Tibial artery (tissue), 4 donors: ENCODE measurements around the gene AP2A1.

ENCODE experiments used
- DNase-seq, 2 donors: peaks; one replicate each; pipeline ENCODE4 v3.0.0-alpha.2; 2019
- H3K27ac ChIP-seq, 2 donors: fragments of 200-600 bp; sonication (generic) in 1 of 2; 1 replicate in 1 of 2; 2 replicates in 1 of 2; pipeline ENCODE4 v1.5.1; 2018 to 2019; ENCODE audit warnings: mild to moderate bottlenecking in 1 of 2
- H3K27me3 ChIP-seq, 2 donors: fragments of 200-600 bp; sonication (generic) in 1 of 2; one replicate each; pipeline versions ENCODE4 v1.5.1 to v1.6.0; 2016 to 2019
- H3K36me3 ChIP-seq, 3 donors: fragments of 200-600 bp; sonication (generic) in 2 of 3; one replicate each; pipeline ENCODE4 v1.5.1; 2016 to 2019; ENCODE audit warnings: mild to moderate bottlenecking in 2 of 3
- H3K4me1 ChIP-seq, 4 donors: fragments of 200-600 bp; sonication (generic) in 2 of 4; 1 replicate in 3 of 4; 2 replicates in 1 of 4; pipeline ENCODE4 v1.5.1; 2016 to 2019
- H3K4me3 ChIP-seq, 2 donors: fragments of 200-600 bp; sonication (generic) in 1 of 2; 1 replicate in 1 of 2; 2 replicates in 1 of 2; pipeline ENCODE4 v1.5.1; 2018 to 2019; ENCODE audit warnings: mild to moderate bottlenecking in 2 of 2
- H3K9me3 ChIP-seq, 3 donors: fragments of 200-600 bp; sonication (generic) in 1 of 3; one replicate each; pipeline ENCODE4 v1.5.1; 2016 to 2019
- CTCF ChIP-seq, 2 experiments: fragments of 200-600 bp in 1 of 2; fragments of 450-650 bp in 1 of 2; IDR thresholded peaks; one replicate each; pipeline ENCODE4 v1.5.1; 2017 to 2019; ENCODE audit warnings: antibody characterized with exemption in 2 of 2, mild to moderate bottlenecking in 1 of 2, moderate library complexity in 1 of 2
- intact Hi-C: fragments of 100-400 bp; cut with DNase I; formaldehyde crosslinking; loops from one replicate; pipeline ENCODE4 v1.15.0; 2023; ENCODE audit warnings: low total_unique reads

Gene AP2A1

GRCh38 chr19:49800771-49801170 is 34.0 kb downstream of the AP2A1 start:
- H3K4me1 ChIP-seq = peaks cover 0 to 17% (median 9%) of the 10 kb centered on the region in 4 donors
- TF ChIP-seq CTCF (IDR thresholded peaks at IDR 0.05) = no peak
- H3K9me3 ChIP-seq = no peaks in the 10 kb centered on the region
- H3K36me3 ChIP-seq = peaks cover 36 to 100% (median 66%) of the 10 kb centered on the region in 3 donors
- no peak overlapping the region for H3K27ac ChIP-seq
- intact Hi-C loops = no loop called here
- no peaks in the 10 kb centered on the region for H3K27me3 ChIP-seq
- H3K4me3 ChIP-seq = no peak overlapping the region
- DNase-seq = no peak

GRCh38 chr19:49801401-49801888 is 34.6 kb downstream of the AP2A1 start:
- Histone ChIP-seq H3K27me3 (no peaks in the 10 kb centered on the region), H3K27ac (no peak overlapping the region), H3K9me3 (no peaks in the 10 kb centered on the region), H3K4me1 (peaks cover 0 to 17% (median 9%) of the 10 kb centered on the region in 4 donors), H3K4me3 (peak overlapping the region in 1 of 2 donors; percentile 47), H3K36me3 (peaks cover 29 to 100% (median 65%) of the 10 kb centered on the region in 3 donors)
- intact Hi-C loops = no loop called here
- TF ChIP-seq CTCF (IDR thresholded peaks at IDR 0.05) = no peak
- DNase-seq = no peak

DNA sequence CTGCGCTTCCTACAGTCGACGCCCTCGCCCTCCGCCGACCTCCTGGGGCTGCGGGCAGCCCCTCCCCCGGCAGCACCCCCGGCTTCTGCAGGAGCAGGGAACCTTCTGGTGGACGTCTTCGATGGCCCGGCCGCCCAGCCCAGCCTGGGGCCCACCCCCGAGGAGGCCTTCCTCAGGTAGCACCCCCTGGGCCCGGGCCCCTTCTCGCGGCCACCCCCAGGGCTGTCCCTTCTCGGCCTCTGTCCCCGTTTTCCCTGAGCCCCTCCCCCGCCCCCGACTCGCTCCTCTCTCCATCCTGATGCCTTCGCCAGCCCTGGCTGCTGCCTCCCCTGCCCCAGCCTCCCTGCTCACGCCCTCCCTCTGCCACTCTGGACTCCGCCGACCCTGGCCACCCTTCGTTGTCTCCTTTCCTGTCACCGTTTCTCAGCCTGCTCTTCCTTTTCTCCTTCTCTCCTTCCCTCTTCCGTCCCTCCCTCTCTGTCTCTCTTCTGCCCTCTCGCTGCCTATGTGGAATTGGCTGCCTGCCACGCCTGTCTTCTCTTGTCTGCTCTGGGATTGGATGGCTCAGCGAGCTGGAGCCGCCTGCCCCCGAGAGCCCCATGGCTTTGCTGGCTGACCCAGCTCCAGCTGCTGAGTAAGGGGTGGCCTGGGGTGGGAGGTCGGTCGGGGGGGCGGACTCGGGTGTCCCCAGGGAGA is 35.3 kb downstream of the AP2A1 start:
- Histone ChIP-seq H3K27ac (peak overlapping the region; percentile 47 to 57), H3K4me1 (peaks cover 0 to 17% (median 9%) of the 10 kb centered on the region in 4 donors), H3K9me3 (no peaks in the 10 kb centered on the region), H3K27me3 (no peaks in the 10 kb centered on the region), H3K36me3 (peaks cover 24 to 100% (median 61%) of the 10 kb centered on the region in 3 donors), H3K4me3 (peak overlapping the region; percentile 24 to 47)
- intact Hi-C loops = no loop called here
- TF ChIP-seq CTCF (IDR thresholded peaks at IDR 0.05) = peak; percentile 18 to 29
- DNase-seq = peak; percentile 94 to 96

DNA sequence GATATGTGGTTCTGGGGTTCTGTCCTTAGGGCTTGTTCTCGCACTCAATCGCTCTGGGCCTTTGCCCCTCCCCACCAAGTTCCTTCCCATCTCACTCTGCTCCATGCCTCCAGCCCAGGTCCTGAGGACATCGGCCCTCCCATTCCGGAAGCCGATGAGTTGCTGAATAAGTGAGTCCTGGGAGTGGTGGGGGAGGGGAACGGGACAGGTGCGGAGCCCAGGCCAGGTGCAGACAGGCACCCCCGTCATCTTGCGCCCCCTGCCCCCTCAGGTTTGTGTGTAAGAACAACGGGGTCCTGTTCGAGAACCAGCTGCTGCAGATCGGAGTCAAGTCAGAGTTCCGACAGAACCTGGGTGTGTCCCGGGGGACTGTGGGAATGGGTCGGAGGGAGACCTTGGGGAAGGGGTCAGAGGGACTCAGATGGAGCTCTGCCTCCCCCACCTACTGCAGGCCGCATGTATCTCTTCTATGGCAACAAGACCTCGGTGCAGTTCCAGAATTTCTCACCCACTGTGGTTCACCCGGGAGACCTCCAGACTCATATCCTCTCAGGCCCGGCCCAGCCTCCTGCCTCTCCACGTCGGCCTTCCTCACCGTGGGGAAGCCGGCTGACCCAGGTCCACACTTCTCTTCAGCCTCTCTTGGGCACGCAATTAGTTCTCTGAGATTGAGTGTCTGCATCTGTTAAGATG is 36.2 kb downstream of the AP2A1 start:
- intact Hi-C loops = no loop called here
- no peak for DNase-seq
- no peak for TF ChIP-seq CTCF (IDR thresholded peaks at IDR 0.05)
- peaks cover 17 to 99% (median 53%) of the 10 kb centered on the region in 3 donors for H3K36me3 ChIP-seq
- H3K9me3 ChIP-seq = no peaks in the 10 kb centered on the region
- peaks cover 0 to 17% (median 9%) of the 10 kb centered on the region in 4 donors for H3K4me1 ChIP-seq
- H3K4me3 ChIP-seq = peak overlapping the region in 1 of 2 donors; percentile 47
- peak overlapping the region; percentile 47 to 57 for H3K27ac ChIP-seq
- no peaks in the 10 kb centered on the region for H3K27me3 ChIP-seq

DNA sequence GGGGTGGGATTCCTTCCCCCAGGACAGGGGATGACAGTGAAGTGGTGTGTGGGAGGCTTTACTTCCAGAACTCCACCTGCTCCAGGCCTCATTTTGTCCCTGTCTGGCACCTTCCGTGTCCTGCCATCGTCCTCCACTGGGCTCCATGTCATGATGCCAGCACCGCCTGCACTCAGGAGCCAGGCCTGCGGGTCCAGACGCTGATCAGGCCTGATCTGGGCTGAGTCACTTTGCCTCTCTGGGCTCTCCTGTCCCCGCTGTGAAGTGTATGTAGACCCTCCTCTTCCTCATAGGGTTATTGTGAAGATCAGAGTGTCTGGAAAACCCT is 36.7 kb downstream of the AP2A1 start:
- H3K4me3 ChIP-seq = no peak overlapping the region
- TF ChIP-seq CTCF (IDR thresholded peaks at IDR 0.05) = no peak
- intact Hi-C loops = no loop called here
- no peak for DNase-seq
- H3K36me3 ChIP-seq = peaks cover 15 to 94% (median 48%) of the 10 kb centered on the region in 3 donors
- H3K4me1 ChIP-seq = peaks cover 0 to 21% (median 12%) of the 10 kb centered on the region in 4 donors
- H3K9me3 ChIP-seq = no peaks in the 10 kb centered on the region
- H3K27me3 ChIP-seq = no peaks in the 10 kb centered on the region
- H3K27ac ChIP-seq = no peak overlapping the region
